PC-3 (cell line): ENCODE data around the gene NEK8.

Experiments
- CTCF ChIP-seq: fragments of 300-600 bp; sonication (generic); conservative IDR thresholded peaks from 2 replicates; pipeline ENCODE4 v1.5.1; 2017; ENCODE audit warnings: antibody characterized with exemption, low read depth, mild to moderate bottlenecking, low read length
- EZH2 ChIP-seq: fragments of 300-600 bp; sonication (generic); IDR thresholded peaks from one replicate; pipeline ENCODE4 v1.6.1; 2017; ENCODE audit warnings: antibody characterized with exemption, mild to moderate bottlenecking, low read length; ENCODE audit not compliant: unreplicated experiment
- EZH2phosphoT487 ChIP-seq: fragments of 300-600 bp; sonication (generic); IDR thresholded peaks from 2 replicates; pipeline ENCODE4 v1.6.1; 2018; ENCODE audit warnings: mild to moderate bottlenecking, antibody characterized with exemption, low read length, borderline replicate concordance

GRCh38 chr17:28703552-28704218 is 24.9 kb upstream of the NEK8 start:
- no peak for TF ChIP-seq CTCF
- TF ChIP-seq EZH2: no peak
- no peak for TF ChIP-seq EZH2phosphoT487
